ENCODE results near the gene CUL4A. TPM values are rescaled to one million over a fixed set of nuclear protein-coding genes. Genes with fewer than 3 reads are reported as not detected.

Gene CUL4A
- total RNA-seq, 4 donors from 2014 or later = 104 to 144 (median 107) TPM

DNA sequence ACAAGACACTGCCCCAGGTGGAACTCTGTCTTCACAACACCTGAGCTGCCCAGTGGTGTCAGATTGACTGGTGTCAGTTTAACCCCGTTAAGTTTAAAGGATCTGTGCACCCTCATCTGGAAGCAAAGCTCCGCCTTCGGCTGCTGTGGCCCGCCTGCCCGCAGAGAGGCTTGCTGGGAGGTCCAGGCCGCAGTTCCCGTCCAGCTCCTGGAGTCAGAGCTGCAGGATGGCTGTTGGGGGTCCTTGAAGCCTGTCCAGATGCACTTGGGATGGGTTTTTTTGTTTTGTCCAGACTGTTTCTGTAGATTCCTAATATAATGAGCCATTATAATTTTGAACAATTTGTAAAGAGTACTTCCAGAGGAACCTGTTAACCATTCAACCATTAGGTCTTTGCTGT is 16.1 kb downstream of the CUL4A start:
- peaks cover 0 to 100% of the 10 kb centered on the region in 2 donors for H3K36me3 ChIP-seq
- no peak overlapping the region for H3K27ac ChIP-seq
- H3K4me3 ChIP-seq = no peak overlapping the region
- H3K9me3 ChIP-seq = no peaks in the 10 kb centered on the region
- no peak for TF ChIP-seq POLR2A (IDR thresholded peaks at IDR 0.05)
- TF ChIP-seq, protein P1, sequence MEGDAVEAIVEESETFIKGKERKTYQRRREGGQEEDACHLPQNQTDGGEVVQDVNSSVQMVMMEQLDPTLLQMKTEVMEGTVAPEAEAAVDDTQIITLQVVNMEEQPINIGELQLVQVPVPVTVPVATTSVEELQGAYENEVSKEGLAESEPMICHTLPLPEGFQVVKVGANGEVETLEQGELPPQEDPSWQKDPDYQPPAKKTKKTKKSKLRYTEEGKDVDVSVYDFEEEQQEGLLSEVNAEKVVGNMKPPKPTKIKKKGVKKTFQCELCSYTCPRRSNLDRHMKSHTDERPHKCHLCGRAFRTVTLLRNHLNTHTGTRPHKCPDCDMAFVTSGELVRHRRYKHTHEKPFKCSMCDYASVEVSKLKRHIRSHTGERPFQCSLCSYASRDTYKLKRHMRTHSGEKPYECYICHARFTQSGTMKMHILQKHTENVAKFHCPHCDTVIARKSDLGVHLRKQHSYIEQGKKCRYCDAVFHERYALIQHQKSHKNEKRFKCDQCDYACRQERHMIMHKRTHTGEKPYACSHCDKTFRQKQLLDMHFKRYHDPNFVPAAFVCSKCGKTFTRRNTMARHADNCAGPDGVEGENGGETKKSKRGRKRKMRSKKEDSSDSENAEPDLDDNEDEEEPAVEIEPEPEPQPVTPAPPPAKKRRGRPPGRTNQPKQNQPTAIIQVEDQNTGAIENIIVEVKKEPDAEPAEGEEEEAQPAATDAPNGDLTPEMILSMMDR (IDR thresholded peaks at IDR 0.05) = no peak
- no peak for TF ChIP-seq POLR2AphosphoS5 (IDR thresholded peaks at IDR 0.05)
- TF ChIP-seq EP300 (IDR thresholded peaks at IDR 0.05) = no peak
- 79% methylated on average over 5 of the region's 7 CpGs; no CpG with 5 or more reads in 1 of the 2 donors for WGBS, 2 donors (ENCODE audit: low coverage in 1 of 2)
- H3K27me3 ChIP-seq = no peaks in the 10 kb centered on the region
- no peak for ATAC-seq
- peaks cover 0 to 8% (median 0%) of the 10 kb centered on the region in 3 donors for H3K4me1 ChIP-seq

DNA sequence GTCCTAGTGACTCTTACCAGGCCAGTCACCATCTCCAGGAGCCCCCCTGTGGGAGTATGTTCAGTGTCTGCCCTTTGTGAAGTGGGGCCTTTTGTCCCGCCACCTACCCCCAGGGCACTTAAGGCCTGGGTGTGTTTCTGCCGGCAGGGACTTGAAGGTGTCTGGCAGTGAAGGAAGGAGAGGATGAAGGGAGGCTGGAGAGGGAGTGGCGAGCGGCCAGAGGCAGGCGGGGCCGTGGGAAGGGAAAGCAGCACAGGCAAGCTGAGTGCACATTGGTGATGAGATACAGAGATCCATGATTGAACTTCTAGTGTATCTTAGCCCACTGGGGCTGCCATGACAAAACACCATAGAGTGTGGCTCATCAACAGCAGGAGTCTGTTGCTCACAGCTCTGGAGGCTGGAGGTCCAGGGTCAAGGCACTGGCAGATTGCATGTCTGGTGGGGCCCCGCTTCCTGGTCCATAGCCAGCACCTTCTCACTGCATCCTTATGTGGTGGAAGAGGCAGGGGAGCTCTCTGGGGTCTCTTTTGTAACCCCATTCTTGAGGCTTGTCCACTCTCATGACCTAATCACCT is 17.5 kb downstream of the CUL4A start:
- no peaks in the 10 kb centered on the region for H3K4me1 ChIP-seq
- TF ChIP-seq, protein P1 (IDR thresholded peaks at IDR 0.05) = no peak
- 93% methylated on average over 3 of the region's 7 CpGs; no CpG with 5 or more reads in 1 of the 2 donors for WGBS, 2 donors (ENCODE audit: low coverage in 1 of 2)
- peaks cover 0 to 99% of the 10 kb centered on the region in 2 donors for H3K36me3 ChIP-seq
- H3K27me3 ChIP-seq = no peaks in the 10 kb centered on the region
- no peak overlapping the region for H3K27ac ChIP-seq
- no peaks in the 10 kb centered on the region for H3K9me3 ChIP-seq
- no peak for ATAC-seq
- no peak overlapping the region for H3K4me3 ChIP-seq

DNA sequence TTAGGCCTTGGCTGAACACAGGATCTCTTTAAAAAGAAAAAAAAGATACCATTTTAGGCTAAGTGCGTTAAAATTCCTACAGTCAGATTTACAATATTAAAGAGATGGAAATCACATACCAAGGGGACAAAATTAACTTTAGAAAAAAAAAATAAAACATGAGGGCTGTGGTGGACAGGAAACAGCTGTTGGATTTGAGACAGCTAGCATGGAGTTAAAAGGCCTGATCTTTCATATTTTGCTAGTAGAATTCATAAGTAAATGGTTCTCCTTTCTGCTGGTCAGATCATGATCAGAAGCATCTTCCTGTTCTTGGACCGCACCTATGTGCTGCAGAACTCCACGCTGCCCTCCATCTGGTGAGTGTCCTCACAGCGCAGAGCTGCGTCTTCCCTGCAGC is 19.7 kb downstream of the CUL4A start:
- no peaks in the 10 kb centered on the region for H3K9me3 ChIP-seq
- 63 to 95% methylated on average over 3 to 4 of the region's 5 CpGs for WGBS, 2 donors (ENCODE audit: low coverage in 1 of 2)
- TF ChIP-seq POLR2A (IDR thresholded peaks at IDR 0.05) (no peak), POLR2AphosphoS5 (IDR thresholded peaks at IDR 0.05) (no peak), EP300 (IDR thresholded peaks at IDR 0.05) (no peak)
- TF ChIP-seq, protein P1 (IDR thresholded peaks at IDR 0.05) = no peak
- no peaks in the 10 kb centered on the region for H3K27me3 ChIP-seq
- H3K27ac ChIP-seq = no peak overlapping the region
- no peak for ATAC-seq
- H3K4me1 ChIP-seq = no peaks in the 10 kb centered on the region
- H3K36me3 ChIP-seq = peaks cover 0 to 99% of the 10 kb centered on the region in 2 donors
- H3K4me3 ChIP-seq = no peak overlapping the region

DNA sequence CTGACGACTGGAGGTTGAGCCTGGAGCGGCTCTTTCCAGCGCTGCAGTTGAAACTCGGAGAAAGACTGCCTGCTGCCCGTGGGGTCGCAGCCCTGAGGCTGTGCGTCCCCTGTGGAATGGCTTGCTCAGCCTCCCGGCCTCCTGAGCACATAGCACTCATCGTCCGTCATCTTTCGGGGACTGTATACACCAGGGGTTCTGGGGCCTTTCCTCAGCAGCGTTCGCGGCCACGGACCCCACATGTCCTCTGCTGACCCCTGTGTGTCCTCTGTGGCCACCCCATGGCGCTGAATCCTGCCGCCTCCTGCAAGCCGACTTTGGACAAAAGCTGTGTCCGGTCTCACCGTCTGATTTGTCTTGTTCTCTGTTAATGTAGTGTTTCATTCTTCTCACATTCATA is 20.4 kb downstream of the CUL4A start:
- no peak for ATAC-seq
- Histone ChIP-seq H3K9me3 (no peaks in the 10 kb centered on the region), H3K36me3 (peaks cover 0 to 99% of the 10 kb centered on the region in 2 donors), H3K27me3 (no peaks in the 10 kb centered on the region), H3K27ac (no peak overlapping the region), H3K4me3 (no peak overlapping the region), H3K4me1 (no peaks in the 10 kb centered on the region)
- TF ChIP-seq EP300 (IDR thresholded peaks at IDR 0.05) (no peak), POLR2A (IDR thresholded peaks at IDR 0.05) (no peak), POLR2AphosphoS5 (IDR thresholded peaks at IDR 0.05) (no peak)
- TF ChIP-seq, protein P1 (IDR thresholded peaks at IDR 0.05) = no peak
- WGBS, 2 donors (ENCODE audit: low coverage in 1 of 2) = 79% methylated on average over 14 of the region's 20 CpGs; no CpG with 5 or more reads in 1 of the 2 donors
